GM23338 (cell line): ENCODE data around the gene ISG15. TPM values are rescaled to one million over a fixed set of nuclear protein-coding genes. Genes with fewer than 3 reads are reported as not detected.
A peak's percentile ranks its signal among the peaks of the same experiment; 100 is the strongest.

Experiments
- ATAC-seq: fragments of 200-7000 bp; cut with Tn5 transposase; 3 replicates; pipeline ENCODE4 v1.9.1; 2020
- DNase-seq: peaks from one replicate; pipeline ENCODE4 v3.0.0-alpha.2; 2015; ENCODE audit warnings: low spot score
- H2AFZ ChIP-seq: fragments of 200-600 bp; sonication (generic); 2 replicates; pipeline ENCODE4 v1.8.0; 2016; ENCODE audit warnings: antibody characterized with exemption, mild to moderate bottlenecking, moderate library complexity
- H3F3A ChIP-seq: fragments of 200-600 bp; sonication (generic); replicated peaks from 2 replicates; pipeline ENCODE4 v1.8.0; 2017; ENCODE audit warnings: antibody characterized with exemption, mixed run types, low read depth
- H3K27ac ChIP-seq: fragments of 200-600 bp; sonication (generic); 2 replicates; pipeline ENCODE4 v1.6.1; 2016; ENCODE audit warnings: low read depth
- H3K27me3 ChIP-seq: fragments of 200-600 bp; sonication (generic); 2 replicates; pipeline ENCODE4 v1.8.0; 2016; ENCODE audit warnings: mild to moderate bottlenecking, mixed run types, moderate library complexity; ENCODE audit not compliant: insufficient read depth
- H3K36me3 ChIP-seq: fragments of 200-600 bp; sonication (generic); 2 replicates; pipeline ENCODE4 v1.8.0; 2016; ENCODE audit warnings: mild to moderate bottlenecking; ENCODE audit not compliant: insufficient read depth
- H3K4me1 ChIP-seq: fragments of 200-600 bp; sonication (generic); 2 replicates; pipeline ENCODE4 v1.8.0; 2016; ENCODE audit warnings: mild to moderate bottlenecking, moderate library complexity; ENCODE audit not compliant: insufficient read depth
- H3K4me2 ChIP-seq: fragments of 200-600 bp; sonication (generic); 2 replicates; pipeline ENCODE4 v1.7.1; 2017; ENCODE audit warnings: mixed run types
- H3K4me3 ChIP-seq: fragments of 200-600 bp; sonication (generic); 2 replicates; pipeline ENCODE4 v1.6.1; 2016; ENCODE audit warnings: mixed run types
- H3K79me2 ChIP-seq: fragments of 200-600 bp; sonication (generic); replicated peaks from 2 replicates; pipeline ENCODE4 v1.8.0; 2017; ENCODE audit warnings: mild to moderate bottlenecking; ENCODE audit not compliant: insufficient read depth
- H3K9me2 ChIP-seq: fragments of 200-600 bp; sonication (generic); 2 replicates; pipeline ENCODE4 v1.8.0; 2017; ENCODE audit not compliant: insufficient read depth
- H4K20me1 ChIP-seq: fragments of 200-600 bp; sonication (generic); replicated peaks from 2 replicates; pipeline ENCODE4 v1.8.0; 2017; ENCODE audit warnings: mild to moderate bottlenecking; ENCODE audit not compliant: insufficient read depth
- H3K27ac Mint-ChIP-seq: 2 replicates; pipeline ENCODE4 v1.8.0; 2020; ENCODE audit warnings: inconsistent platforms, mild to moderate bottlenecking, moderate library complexity, mixed read lengths
- H3K27me3 Mint-ChIP-seq: 3 replicates; pipeline ENCODE4 v1.8.0; 2022; ENCODE audit warnings: low read depth, mild to moderate bottlenecking, moderate library complexity, mixed read lengths, inconsistent platforms; ENCODE audit not compliant: insufficient read depth, poor library complexity
- H3K36me3 Mint-ChIP-seq: 3 replicates; pipeline ENCODE4 v1.8.0; 2021; ENCODE audit warnings: low read depth, mild to moderate bottlenecking, inconsistent platforms, moderate library complexity, mixed read lengths
- H3K4me1 Mint-ChIP-seq: 3 replicates; pipeline ENCODE4 v1.8.0; 2020; ENCODE audit warnings: mild to moderate bottlenecking, inconsistent platforms, mixed read lengths
- H3K4me3 Mint-ChIP-seq: 3 replicates; pipeline ENCODE4 v1.8.0; 2021; ENCODE audit warnings: moderate library complexity, mild to moderate bottlenecking, inconsistent platforms, mixed read lengths
- H3K9me3 Mint-ChIP-seq: 3 replicates; pipeline ENCODE4 v1.8.0; 2020; ENCODE audit warnings: moderate library complexity, mild to moderate bottlenecking, inconsistent platforms, mixed read lengths
- CTCF ChIP-seq, 2 experiments: fragments of 200-600 bp in 1 of 2; sonication (generic) in 1 of 2; conservative IDR thresholded peaks; 2 replicates each; pipeline versions ENCODE4 v1.5.1 to v1.6.1; 2016 to 2017; ENCODE audit warnings: antibody characterized with exemption in 2 of 2, low read depth in 2 of 2, mild to moderate bottlenecking in 2 of 2, moderate library complexity in 1 of 2
- ETS1 ChIP-seq: IDR thresholded peaks from 2 replicates; pipeline ENCODE4 v1.6.1; 2016; ENCODE audit warnings: antibody characterized with exemption
- EZH2 ChIP-seq: fragments of 200-600 bp; sonication (generic); IDR thresholded peaks from one replicate; pipeline ENCODE4 v1.8.0; 2017; ENCODE audit warnings: antibody characterized with exemption, mild to moderate bottlenecking, low read depth; ENCODE audit not compliant: unreplicated experiment
- STAT1 ChIP-seq: IDR thresholded peaks from one replicate; pipeline ENCODE4 v1.6.1; 2016; ENCODE audit warnings: antibody characterized with exemption; ENCODE audit not compliant: unreplicated experiment
- polyA plus RNA-seq: library from polyadenylated mRNA; unstranded; fragments of >200 nt; fragmentation: Nextera tagmentation; extraction: Ambion mirVana; gene quantifications from 2 replicates; pipeline ENCODE4 v1.2.1, GENCODE V29; 2016
- total RNA-seq: library from RNA; depleted of rRNA; stranded (reverse); fragments of >200 nt; shearing (Covaris generic); gene quantifications from 2 replicates; pipeline ENCODE4 v1.2.3, GENCODE V29; 2014

The ISG15 gene
- total and polyA plus RNA-seq, 2 experiments from 2014 or later = 52.9 to 101 TPM

- TF ChIP-seq ETS1 (no peak), CTCF (conservative IDR thresholded peaks at IDR 0.05; ENCODE audit: low read depth in 2 of 2) (no peak)
These were observed 21.1 kb downstream of the ISG15 start (continued) for GRCh38 chr1:1034439-1034781.

GRCh38 chr1:1035291-1035943 is 22.1 kb downstream of the ISG15 start:
- Histone ChIP-seq H3K27me3 (peaks cover 57% of the 10 kb centered on the region), H3K27ac (no peak overlapping the region), H3K4me1 (peaks cover 12% of the 10 kb centered on the region; the same call in 1 of the 2 replicates), H3K79me2 (no peaks in the 10 kb centered on the region), H2AFZ (no peak overlapping the region), H3K4me2 (no peak overlapping the region), H3F3A (no peaks in the 10 kb centered on the region), H3K4me3 (no peak overlapping the region), H3K36me3 (no peaks in the 10 kb centered on the region; the same call in 1 of the 2 replicates), H3K9me2 (no peaks in the 10 kb centered on the region), H4K20me1 (peaks cover 32% of the 10 kb centered on the region)
- ATAC-seq (no peak), DNase-seq (no peak)
- TF ChIP-seq CTCF (conservative IDR thresholded peaks at IDR 0.05; ENCODE audit: low read depth in 2 of 2) (peak; percentile 12 to 44; a peak in 2 of 4 replicates), STAT1 (no peak), EZH2 (no peak)
- H3K36me3 Mint-ChIP-seq = peaks cover 6% of the 10 kb centered on the region; the same call in 2 of the 3 replicates
- peak overlapping the region; percentile 41; the same call in 1 of the 3 replicates for H3K4me3 Mint-ChIP-seq
- peaks cover 11% of the 10 kb centered on the region; the same call in 2 of the 3 replicates for H3K4me1 Mint-ChIP-seq
- peaks cover 58% of the 10 kb centered on the region for H3K27me3 Mint-ChIP-seq
- no peaks in the 10 kb centered on the region; the same call in 2 of the 3 replicates for H3K9me3 Mint-ChIP-seq
- H3K27ac Mint-ChIP-seq = no peak overlapping the region
